ENCODE data around the gene TRERF1.

- no peak for TF ChIP-seq CTCF (IDR thresholded peaks at IDR 0.05)
- TF ChIP-seq POLR2A (IDR thresholded peaks at IDR 0.05), result no peak
Observed at GRCh38 chr6:42381850-42382249, 69.9 kb downstream of the TRERF1 start.
